K562 (cell line): ENCODE data around the gene LMOD1. TPM values are rescaled to one million over a fixed set of nuclear protein-coding genes. Genes with fewer than 3 reads are reported as not detected.

Source experiments
- CCAR2 ChIP-seq: fragments of 200-400 bp; formaldehyde crosslinking; IDR thresholded peaks from 2 replicates; pipeline ENCODE4 v1.6.1; 2017; ENCODE audit warnings: mild to moderate bottlenecking, low read depth, low read length
- EWSR1 ChIP-seq: fragments of 450-650 bp; IDR thresholded peaks from 2 replicates; pipeline ENCODE4 v1.6.1; 2018; ENCODE audit warnings: borderline replicate concordance, mild to moderate bottlenecking, low read depth, moderate library complexity; ENCODE audit not compliant: partially characterized antibody
- FOXK1 ChIP-seq: sonication (generic); formaldehyde crosslinking; IDR thresholded peaks from 2 replicates; pipeline ENCODE4 v1.8.0; 2022; ENCODE audit warnings: missing genetic modification reagents, mild to moderate bottlenecking, borderline replicate concordance
- ILF3 ChIP-seq: fragments of 450-650 bp; IDR thresholded peaks from 2 replicates; pipeline ENCODE4 v1.6.1; 2018; ENCODE audit warnings: antibody characterized with exemption, mild to moderate bottlenecking, moderate library complexity, borderline replicate concordance
- KDM1A ChIP-seq, 2 experiments: fragments of 450-650 bp; IDR thresholded peaks; 2 replicates each; pipeline ENCODE4 v1.6.1; 2016; ENCODE audit warnings: mild to moderate bottlenecking in 2 of 2
- MCM2 ChIP-seq: fragments of 450-650 bp; IDR thresholded peaks from 2 replicates; pipeline ENCODE4 v1.6.1; 2017; ENCODE audit warnings: low read depth, mild to moderate bottlenecking
- NFYB ChIP-seq: IDR thresholded peaks from 2 replicates; pipeline ENCODE4 v1.6.1; 2011; ENCODE audit warnings: mild to moderate bottlenecking, moderate library complexity; ENCODE audit not compliant: insufficient read length; ENCODE audit errors: extremely low read depth
- NONO ChIP-seq, 2 experiments: fragments of 200-400 bp in 1 of 2; fragments of 450-650 bp in 1 of 2; formaldehyde crosslinking in 1 of 2; IDR thresholded peaks; 2 replicates each; pipeline ENCODE4 v1.6.1; 2017; ENCODE audit warnings: low read depth in 2 of 2, mild to moderate bottlenecking in 2 of 2, moderate library complexity in 2 of 2, low read length in 1 of 2
- NUFIP1 ChIP-seq: fragments of 450-650 bp; IDR thresholded peaks from 2 replicates; pipeline ENCODE4 v1.6.1; 2018; ENCODE audit not compliant: partially characterized antibody
- PTRF ChIP-seq: fragments of 450-650 bp; IDR thresholded peaks from 2 replicates; pipeline ENCODE4 v1.6.1; 2016; ENCODE audit warnings: mild to moderate bottlenecking, missing genetic modification characterization, missing compliant biosample characterization
- RBFOX2 ChIP-seq: fragments of 200-400 bp; formaldehyde crosslinking; IDR thresholded peaks from 2 replicates; pipeline ENCODE4 v1.6.1; 2017; ENCODE audit warnings: low read depth, mild to moderate bottlenecking, low read length, moderate library complexity
- SP2 ChIP-seq: IDR thresholded peaks from 2 replicates; pipeline ENCODE4 v1.6.1; 2011; ENCODE audit warnings: mild to moderate bottlenecking, low read depth, low read length, moderate library complexity; ENCODE audit not compliant: poor library complexity, severe bottlenecking; ENCODE audit errors: extremely low read depth
- TCF15 ChIP-seq: fragments of 250-450 bp; sonication (Bioruptor Pico); IDR thresholded peaks from 2 replicates; pipeline ENCODE4 v1.8.0; 2022; ENCODE audit warnings: moderate library complexity, mild to moderate bottlenecking, inconsistent platforms
- ZFP30 ChIP-seq: fragments of 250-450 bp; sonication (Bioruptor Pico); IDR thresholded peaks from 2 replicates; pipeline ENCODE4 v1.8.0; 2022; ENCODE audit warnings: moderate library complexity, mild to moderate bottlenecking, inconsistent platforms, borderline replicate concordance
- ZNF354B ChIP-seq: fragments of 250-450 bp; sonication (Bioruptor Pico); IDR thresholded peaks from 2 replicates; pipeline ENCODE4 v1.4.0; 2020
- ZNF398 ChIP-seq: fragments of 250-450 bp; sonication (Bioruptor Pico); IDR thresholded peaks from 2 replicates; pipeline ENCODE4 v1.8.0; 2021; ENCODE audit warnings: moderate library complexity, mild to moderate bottlenecking, inconsistent platforms
- ZNF445 ChIP-seq: fragments of 250-450 bp; sonication (Bioruptor Pico); IDR thresholded peaks from 2 replicates; pipeline ENCODE4 v1.4.0; 2020; ENCODE audit warnings: low read depth, mild to moderate bottlenecking, moderate library complexity
- ZNF655 ChIP-seq: fragments of 250-450 bp; sonication (Bioruptor Pico); IDR thresholded peaks from 2 replicates; pipeline ENCODE4 v1.5.0; 2021
- polyA plus RNA-seq, 8 experiments: library from polyadenylated mRNA; depleted of rRNA in 4 of 8; stranded (reverse) in 5 of 8; unstranded in 3 of 8; fragments of >200 nt; fragmentation: Nextera tagmentation in 2 of 8; fragmentation: Illumina TruSeq in 1 of 8; extraction: Ambion mirVana in 2 of 8; extraction: Trizol in 1 of 8; gene quantifications; 2 replicates each; pipeline versions ENCODE4 v1.2.1 to v1.2.3, GENCODE V29; 2011 to 2014; ENCODE audit warnings: inconsistent platforms in 1 of 8, missing spikeins in 1 of 8
- total RNA-seq, 7 experiments: library from RNA; depleted of rRNA in 6 of 7; stranded (reverse); fragments of >200 nt in 6 of 7; fragmentation: Illumina TruSeq in 2 of 7; extraction: Trizol in 2 of 7; gene quantifications; 2 replicates each; pipeline versions ENCODE4 v1.2.1 to v1.2.3, GENCODE V29; 2011 to 2021; ENCODE audit warnings: low replicate concordance in 1 of 7
- TF ChIP-seq, protein P1 (sequence below): fragments of 250-450 bp; sonication (Bioruptor Pico); IDR thresholded peaks from 2 replicates; pipeline ENCODE4 v1.4.0; 2020; ENCODE audit warnings: mild to moderate bottlenecking, moderate library complexity, borderline replicate concordance

LMOD1 gene
- total and polyA plus RNA-seq, 9 of the 15 experiments (the other 6 are each of a cell fraction or from before 2014, with no cell fraction given), result 0.03 to 0.54 (median 0.38) TPM; not detected in 1

DNA sequence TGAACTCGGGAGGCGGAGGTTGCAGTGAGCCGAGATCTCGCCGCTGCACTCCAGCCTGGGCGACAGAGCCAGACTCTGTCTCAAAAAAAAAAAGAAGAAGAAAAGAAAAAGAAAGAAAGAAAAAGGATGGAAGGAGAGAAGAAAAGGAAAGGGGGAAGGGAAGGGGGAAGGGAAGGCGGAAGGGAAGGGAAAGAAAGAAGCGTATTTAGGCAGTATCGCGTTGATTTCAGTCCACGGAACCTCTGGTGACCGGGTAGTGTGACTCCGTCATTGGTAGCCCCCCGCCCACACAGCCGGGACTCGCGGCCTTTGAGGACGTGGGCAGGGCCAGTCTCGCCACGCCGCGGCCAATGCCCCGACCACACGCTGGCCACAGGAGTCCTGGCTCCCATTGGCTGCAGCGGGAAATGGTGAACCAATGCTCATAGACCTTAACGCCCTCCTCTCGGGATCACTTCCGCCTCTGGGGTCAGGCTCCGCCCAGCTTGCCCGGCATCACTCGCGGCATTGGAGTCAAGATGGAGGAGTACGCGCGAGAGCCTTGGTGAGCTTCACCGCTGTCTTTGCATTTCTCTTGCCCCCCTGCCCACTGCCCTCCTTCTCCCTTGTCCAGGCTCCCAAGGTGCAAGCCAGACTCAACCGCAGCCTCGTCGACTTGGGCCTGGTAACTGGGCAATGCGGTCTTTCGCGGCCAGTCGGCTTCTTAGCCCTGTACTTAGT is 8.8 kb upstream of the LMOD1 start, which contains the start of gene TIMM17A (continued):
- TF ChIP-seq ZNF655 (no peak), KDM1A (IDR thresholded peaks at IDR 0.05) (no peak), NFYB (peak; percentile 90), NONO (IDR thresholded peaks at IDR 0.05; ENCODE audit: low read depth in 2 of 2, low read length in 1 of 2) (no peak), EWSR1 (no peak), ZFP30 (CRISPR knock-in tag) (no peak), NUFIP1 (no peak), RBFOX2 (peak; percentile 100), PTRF (no peak), FOXK1 (CRISPR knock-in tag) (peak; percentile 83), ZNF445 (CRISPR knock-in tag) (no peak), ILF3 (no peak), ZNF398 (CRISPR knock-in tag) (no peak), TCF15 (CRISPR knock-in tag) (no peak), SP2 (peak; percentile 60), MCM2 (no peak), ZNF354B (CRISPR knock-in tag) (no peak), CCAR2 (no peak)
- TF ChIP-seq, protein P1, sequence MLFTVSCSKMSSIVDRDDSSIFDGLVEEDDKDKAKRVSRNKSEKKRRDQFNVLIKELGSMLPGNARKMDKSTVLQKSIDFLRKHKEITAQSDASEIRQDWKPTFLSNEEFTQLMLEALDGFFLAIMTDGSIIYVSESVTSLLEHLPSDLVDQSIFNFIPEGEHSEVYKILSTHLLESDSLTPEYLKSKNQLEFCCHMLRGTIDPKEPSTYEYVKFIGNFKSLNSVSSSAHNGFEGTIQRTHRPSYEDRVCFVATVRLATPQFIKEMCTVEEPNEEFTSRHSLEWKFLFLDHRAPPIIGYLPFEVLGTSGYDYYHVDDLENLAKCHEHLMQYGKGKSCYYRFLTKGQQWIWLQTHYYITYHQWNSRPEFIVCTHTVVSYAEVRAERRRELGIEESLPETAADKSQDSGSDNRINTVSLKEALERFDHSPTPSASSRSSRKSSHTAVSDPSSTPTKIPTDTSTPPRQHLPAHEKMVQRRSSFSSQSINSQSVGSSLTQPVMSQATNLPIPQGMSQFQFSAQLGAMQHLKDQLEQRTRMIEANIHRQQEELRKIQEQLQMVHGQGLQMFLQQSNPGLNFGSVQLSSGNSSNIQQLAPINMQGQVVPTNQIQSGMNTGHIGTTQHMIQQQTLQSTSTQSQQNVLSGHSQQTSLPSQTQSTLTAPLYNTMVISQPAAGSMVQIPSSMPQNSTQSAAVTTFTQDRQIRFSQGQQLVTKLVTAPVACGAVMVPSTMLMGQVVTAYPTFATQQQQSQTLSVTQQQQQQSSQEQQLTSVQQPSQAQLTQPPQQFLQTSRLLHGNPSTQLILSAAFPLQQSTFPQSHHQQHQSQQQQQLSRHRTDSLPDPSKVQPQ (CRISPR knock-in tag), result no peak
